ENCODE data around the gene NLRP5. TPM values are rescaled to one million over a fixed set of nuclear protein-coding genes. Genes with fewer than 3 reads are reported as not detected.

The NLRP5 gene
- total and polyA plus RNA-seq, 2 of the 8 experiments (the other 6 are each of a cell fraction or from before 2014, with no cell fraction given) = not detected

GRCh38 chr19:56080669-56081401 lies 94.3 kb downstream of the NLRP5 start (continued):
- TF ChIP-seq HDAC2 (IDR thresholded peaks at IDR 0.05; ENCODE audit: borderline replicate concordance in 1 of 2, low read depth in 2 of 2, low read length in 2 of 2) (0 out of 4 replicates have a peak, but pooled peaks have one; percentile 48 to 77), E2F6 (IDR thresholded peaks at IDR 0.05) (no peak), MAFK (IDR thresholded peaks at IDR 0.05; ENCODE audit: low read depth, low read length) (no peak), JUND (IDR thresholded peaks at IDR 0.05; ENCODE audit: low read length) (no peak), ATF2 (IDR thresholded peaks at IDR 0.05; ENCODE audit: low read length) (no peak), TAF1 (IDR thresholded peaks at IDR 0.05; ENCODE audit: low read depth, low read length) (no peak), TEAD4 (IDR thresholded peaks at IDR 0.05; ENCODE audit: low read depth, low read length) (no peak), CHD2 (IDR thresholded peaks at IDR 0.05; ENCODE audit: low read length) (no peak), USF2 (IDR thresholded peaks at IDR 0.05; ENCODE audit: low read length) (no peak), ASH2L (IDR thresholded peaks at IDR 0.05; ENCODE audit: low read length) (peak; percentile 60), CTBP2 (IDR thresholded peaks at IDR 0.05; ENCODE audit: borderline replicate concordance, insufficient read depth, insufficient read length, low read length) (no peak), RBBP5 (IDR thresholded peaks at IDR 0.05; ENCODE audit: borderline replicate concordance, low read depth, low read length) (no peak; the same call in 1 of the 2 replicates), GTF2F1 (IDR thresholded peaks at IDR 0.05; ENCODE audit: borderline replicate concordance, low read depth, low read length) (no peak), KDM4A (IDR thresholded peaks at IDR 0.05; ENCODE audit: low read depth, low read length, severe bottlenecking) (peak; percentile 35), ATF3 (IDR thresholded peaks at IDR 0.05; ENCODE audit: insufficient read depth, low read depth, low read length) (no peak), BRCA1 (IDR thresholded peaks at IDR 0.05; ENCODE audit: low read depth, low read length) (no peak), EZH2 (IDR thresholded peaks at IDR 0.05; ENCODE audit: low read depth, low read length, severe bottlenecking) (no peak), SIX5 (IDR thresholded peaks at IDR 0.05; ENCODE audit: low read depth, low read length) (no peak), JUN (IDR thresholded peaks at IDR 0.05; ENCODE audit: low read depth, low read length) (no peak), SP4 (IDR thresholded peaks at IDR 0.05; ENCODE audit: low read length) (no peak)
